Ovary (tissue), 9 donors: ENCODE measurements around the gene TMEM198. TPM values are rescaled to one million over a fixed set of nuclear protein-coding genes. Genes with fewer than 3 reads are reported as not detected.

Experiments
- DNase-seq, 5 donors: peaks; one replicate each; pipeline ENCODE4 v3.0.0-alpha.2; 2019 to 2020
- H3K27ac ChIP-seq, 2 donors: fragments of 200-600 bp; one replicate each; pipeline versions ENCODE4 v1.5.1 to v1.8.0; 2019 to 2022
- H3K27me3 ChIP-seq: fragments of 200-600 bp; one replicate; pipeline ENCODE4 v1.8.0; 2022
- H3K36me3 ChIP-seq: fragments of 200-600 bp; sonication (generic); one replicate; pipeline ENCODE4 v1.5.1; 2019
- H3K4me1 ChIP-seq: one replicate; pipeline ENCODE4 v1.8.1; 2013; ENCODE audit warnings: mild to moderate bottlenecking, moderate library complexity; ENCODE audit not compliant: insufficient read depth
- H3K4me3 ChIP-seq: fragments of 200-600 bp; sonication (generic); one replicate; pipeline ENCODE4 v1.5.1; 2017
- H3K9me3 ChIP-seq, 2 donors: fragments of 200-600 bp in 1 of 2; sonication (generic) in 1 of 2; one replicate each; pipeline versions ENCODE4 v1.5.1 to v1.8.1; 2013 to 2019; ENCODE audit warnings: mild to moderate bottlenecking in 1 of 2, moderate library complexity in 1 of 2
- EP300 ChIP-seq: sonication (generic); formaldehyde crosslinking; IDR thresholded peaks from one replicate; pipeline ENCODE4 v1.6.1; 2017; ENCODE audit warnings: antibody characterized with exemption
- POLR2A ChIP-seq: fragments of 450-650 bp; IDR thresholded peaks from one replicate; pipeline ENCODE4 v1.6.1; 2017; ENCODE audit warnings: antibody characterized with exemption, mild to moderate bottlenecking, moderate library complexity
- WGBS, 3 donors: extraction: QIAGEN DNeasy Blood & Tissue Kit in 1 of 3; methylation state at CpG; one replicate each; pipeline versions ENCODE4 v1.1.5 to v1.1.7; 2013 to 2017; 5-methylcytosine and 5-hydroxymethylcytosine counted together
- intact Hi-C, 4 donors: fragments of 100-400 bp; cut with DNase I; formaldehyde crosslinking; loops; one replicate each; pipeline versions ENCODE4 v1.11.0 to v1.15.1; 2022 to 2023
- polyA plus RNA-seq, 2 donors: library from polyadenylated mRNA; stranded (reverse); fragments of 200-250 nt in 1 of 2; fragments of 350-450 nt in 1 of 2; fragmentation: Illumina TruSeq in 1 of 2; extraction: RNeasy Lipid Tissue Mini Kit (QIAGEN cat#74804) in 1 of 2; gene quantifications; one replicate each; pipeline ENCODE4 v1.2.3, GENCODE V29; 2013 to 2014
- total RNA-seq, 7 donors: library from RNA; depleted of rRNA in 2 of 7; stranded (reverse); fragments of >200 nt in 2 of 7; fragmentation: NEBNext Ultra II Directional in 3 of 7; extraction: Animal tissue kit (Norgen Biotek cat#: 25700) in 3 of 7; gene quantifications; one replicate each; pipeline versions ENCODE4 v1.1.0 to v1.2.4, GENCODE V29; 2016 to 2023
- TF ChIP-seq, protein P1 (sequence below), 3 donors: fragments of 450-650 bp in 2 of 3; fragments of 200-600 bp in 1 of 3; IDR thresholded peaks; one replicate each; pipeline versions ENCODE4 v1.5.1 to v1.8.0; 2016 to 2022; ENCODE audit warnings: antibody characterized with exemption in 3 of 3, mild to moderate bottlenecking in 1 of 3
- donor health status: DM: no; HTN: no; CAD: no; lungs with moderate emphysema.
- donor health status: DM: no; HTN: no; CAD: no.
- donor health status: Bipolar disorder and iron deficiency.
- donor health status: DM: yes; HTN: yes; CAD: no.
- donor health status: DM: no; HTN: no; CAD: no.
- donor health status: DM: yes; HTN: yes; CAD: no.

Gene TMEM198
- total and polyA plus RNA-seq, 9 donors = 0.62 to 22.7 (median 10.4) TPM

- no peaks in the 10 kb centered on the region for H3K4me1 ChIP-seq
- intact Hi-C loops = no loop called here
- no peaks in the 10 kb centered on the region for H3K36me3 ChIP-seq
- H3K4me3 ChIP-seq = no peak overlapping the region
- DNase-seq = no peak
- no peak overlapping the region for H3K27ac ChIP-seq
- H3K27me3 ChIP-seq = no peaks in the 10 kb centered on the region
- WGBS, 3 donors = 78% methylated on average over 7 of the region's 7 CpGs
- TF ChIP-seq EP300 = no peak
- TF ChIP-seq POLR2A = no peak
- TF ChIP-seq, protein P1, sequence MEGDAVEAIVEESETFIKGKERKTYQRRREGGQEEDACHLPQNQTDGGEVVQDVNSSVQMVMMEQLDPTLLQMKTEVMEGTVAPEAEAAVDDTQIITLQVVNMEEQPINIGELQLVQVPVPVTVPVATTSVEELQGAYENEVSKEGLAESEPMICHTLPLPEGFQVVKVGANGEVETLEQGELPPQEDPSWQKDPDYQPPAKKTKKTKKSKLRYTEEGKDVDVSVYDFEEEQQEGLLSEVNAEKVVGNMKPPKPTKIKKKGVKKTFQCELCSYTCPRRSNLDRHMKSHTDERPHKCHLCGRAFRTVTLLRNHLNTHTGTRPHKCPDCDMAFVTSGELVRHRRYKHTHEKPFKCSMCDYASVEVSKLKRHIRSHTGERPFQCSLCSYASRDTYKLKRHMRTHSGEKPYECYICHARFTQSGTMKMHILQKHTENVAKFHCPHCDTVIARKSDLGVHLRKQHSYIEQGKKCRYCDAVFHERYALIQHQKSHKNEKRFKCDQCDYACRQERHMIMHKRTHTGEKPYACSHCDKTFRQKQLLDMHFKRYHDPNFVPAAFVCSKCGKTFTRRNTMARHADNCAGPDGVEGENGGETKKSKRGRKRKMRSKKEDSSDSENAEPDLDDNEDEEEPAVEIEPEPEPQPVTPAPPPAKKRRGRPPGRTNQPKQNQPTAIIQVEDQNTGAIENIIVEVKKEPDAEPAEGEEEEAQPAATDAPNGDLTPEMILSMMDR (IDR thresholded peaks at IDR 0.05) = no peak
- no peaks in the 10 kb centered on the region for H3K9me3 ChIP-seq
These were observed 26.9 kb upstream of the TMEM198 start for GRCh38 chr2:219516888-219517287.

DNA sequence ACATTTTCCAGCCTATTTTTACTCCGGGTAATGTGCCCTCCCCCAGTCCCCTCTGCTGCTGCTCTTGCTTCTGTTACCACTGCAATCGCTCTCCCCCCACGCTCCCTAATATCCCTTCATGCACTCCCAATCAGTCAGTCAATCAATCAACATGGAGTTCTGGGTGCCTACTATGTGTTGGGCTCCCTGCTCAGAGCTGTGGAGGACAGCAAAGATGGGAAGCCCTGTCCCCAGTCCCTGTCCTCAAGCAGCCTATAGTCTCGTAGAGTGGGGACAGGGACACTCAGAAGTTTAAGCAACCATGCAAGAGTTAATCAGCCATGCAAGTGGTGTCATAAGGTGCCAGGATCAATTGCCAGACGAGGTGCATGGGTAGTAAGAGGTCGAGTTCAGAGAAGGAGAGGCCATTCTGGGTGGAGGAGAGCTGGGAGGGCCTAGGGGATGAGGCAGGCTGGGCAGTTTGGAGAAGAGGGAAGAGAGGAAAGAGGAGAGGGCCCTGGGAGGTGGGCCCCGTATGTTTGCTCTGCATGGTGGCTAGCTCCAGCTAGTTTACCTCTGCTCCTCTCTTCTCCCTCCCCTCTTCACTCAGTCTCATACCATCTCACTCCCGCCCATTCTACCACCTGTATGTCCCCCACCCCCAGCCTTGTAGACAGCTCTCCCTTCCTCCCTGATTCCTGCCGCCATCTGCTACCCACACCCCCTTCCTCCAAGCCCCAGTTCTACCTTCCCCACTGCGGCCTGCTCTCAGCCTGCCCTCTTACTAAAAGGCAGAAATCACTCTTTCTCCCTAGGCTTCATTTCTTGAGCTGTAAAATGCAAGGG lies 25.7 kb upstream of the TMEM198 start:
- no peaks in the 10 kb centered on the region for H3K9me3 ChIP-seq
- WGBS, 3 donors = 61 to 66% (median 65%) methylated on average over 10 of the region's 10 CpGs
- H3K27ac ChIP-seq = no peak overlapping the region
- no peaks in the 10 kb centered on the region for H3K36me3 ChIP-seq
- intact Hi-C loops = no loop called here
- H3K4me1 ChIP-seq = no peaks in the 10 kb centered on the region
- DNase-seq = no peak
- TF ChIP-seq POLR2A = no peak
- TF ChIP-seq, protein P1 (IDR thresholded peaks at IDR 0.05) = no peak
- no peak for TF ChIP-seq EP300
- no peaks in the 10 kb centered on the region for H3K27me3 ChIP-seq
- H3K4me3 ChIP-seq = no peak overlapping the region

- intact Hi-C loops = no loop called here
- Histone ChIP-seq H3K36me3 (no peaks in the 10 kb centered on the region), H3K4me3 (no peak overlapping the region), H3K9me3 (no peaks in the 10 kb centered on the region), H3K27me3 (no peaks in the 10 kb centered on the region), H3K4me1 (no peaks in the 10 kb centered on the region), H3K27ac (no peak overlapping the region)
- TF ChIP-seq, protein P1 (IDR thresholded peaks at IDR 0.05) = no peak
- TF ChIP-seq EP300 = no peak
- TF ChIP-seq POLR2A = no peak
- 92 to 93% (median 92%) methylated on average over 9 of the region's 9 CpGs for WGBS, 3 donors
- no peak for DNase-seq
These were observed 24.3 kb upstream of the TMEM198 start for GRCh38 chr2:219519526-219519916.

DNA sequence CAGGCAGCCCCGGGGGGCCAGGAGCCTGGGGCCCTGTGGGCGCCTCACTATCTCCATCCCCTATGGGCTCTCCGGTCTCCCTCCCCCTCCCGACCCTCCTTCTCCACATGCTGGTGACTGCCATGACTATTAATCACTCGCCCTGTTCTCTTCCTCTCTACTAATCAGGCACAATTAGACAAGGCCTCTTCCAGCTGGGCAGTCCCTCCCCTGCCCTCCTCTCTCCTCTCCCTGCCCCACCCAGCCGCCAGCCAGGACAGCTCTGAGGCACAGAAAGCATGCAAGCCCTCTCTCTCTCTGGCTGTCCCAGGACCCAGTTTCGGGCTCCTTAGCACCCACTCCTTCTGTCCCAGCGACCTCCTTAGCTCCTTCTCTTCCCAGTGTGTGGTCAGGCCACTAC lies 23.7 kb upstream of the TMEM198 start:
- Histone ChIP-seq H3K4me3 (no peak overlapping the region), H3K27ac (no peak overlapping the region), H3K9me3 (no peaks in the 10 kb centered on the region), H3K27me3 (no peaks in the 10 kb centered on the region), H3K4me1 (no peaks in the 10 kb centered on the region), H3K36me3 (no peaks in the 10 kb centered on the region)
- no peak for TF ChIP-seq EP300
- TF ChIP-seq, protein P1 (IDR thresholded peaks at IDR 0.05) = no peak
- TF ChIP-seq POLR2A = no peak
- intact Hi-C loops = loop anchor here in 3 of 4 donors (5.0 to 10.0 kb wide), 3 partner anchors 45 to 245 kb away; partner anchors contain the start of gene DNAJB2 (in 2 of the 3)
- 69 to 71% (median 70%) methylated on average over 8 of the region's 8 CpGs for WGBS, 3 donors
- DNase-seq = no peak
